GM18858 (cell line): Measurements from ENCODE around the gene PLVAP.
"Not testable (repeated sequence)": the region's sequence is repeated elsewhere in the genome, so short reads cannot be mapped to it uniquely, and the experiment has no call there.

ENCODE experiments used
- ATAC-seq: cut with Tn5 transposase; IDR thresholded peaks from one replicate; pipeline ENCODE4 v1.9.1; 2021; ENCODE audit not compliant: unreplicated experiment

Gene PLVAP

DNA sequence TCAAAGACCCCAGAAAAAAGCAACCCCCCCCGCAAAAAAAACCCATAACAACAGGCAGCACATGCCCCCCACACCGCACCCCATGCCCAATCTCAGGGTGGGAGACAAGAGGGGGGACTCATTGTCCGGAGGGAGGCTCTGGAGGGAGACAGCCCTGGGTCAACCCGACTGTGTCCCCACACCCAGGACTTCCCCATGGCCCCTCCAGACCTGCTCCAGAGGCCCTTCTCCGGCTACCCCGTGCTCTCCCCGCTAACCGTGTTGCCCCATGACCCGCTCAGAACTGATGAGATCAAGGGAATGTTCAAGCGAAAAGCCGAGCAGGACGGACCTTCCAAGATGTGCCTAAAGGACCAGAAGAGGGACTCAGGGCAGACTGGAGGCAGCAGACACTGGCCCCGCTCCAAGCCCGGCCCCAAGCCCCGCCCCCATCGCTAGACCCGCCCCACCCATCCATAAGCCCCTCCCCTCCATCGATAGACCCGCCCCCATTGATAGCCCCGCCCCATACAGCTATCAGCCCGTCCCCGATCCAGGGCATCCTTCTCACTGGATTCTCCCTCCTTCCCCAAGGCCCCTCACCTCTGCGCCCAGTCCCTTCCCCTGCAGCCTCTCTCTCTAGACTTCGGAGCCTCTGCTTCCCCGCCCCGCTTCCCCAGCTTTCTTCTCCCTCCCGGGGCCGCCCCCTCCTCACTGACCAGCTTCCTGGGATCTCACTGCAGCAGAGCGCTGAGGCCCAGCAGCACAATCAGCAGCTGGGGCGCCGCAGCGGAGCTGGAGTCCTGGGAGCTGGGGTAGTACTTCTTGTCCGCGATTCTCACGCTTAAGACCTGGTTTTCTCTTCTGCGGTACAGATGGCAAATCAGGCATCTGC lies 26.1 kb upstream of the PLVAP start:
- ATAC-seq, result no peak

DNA sequence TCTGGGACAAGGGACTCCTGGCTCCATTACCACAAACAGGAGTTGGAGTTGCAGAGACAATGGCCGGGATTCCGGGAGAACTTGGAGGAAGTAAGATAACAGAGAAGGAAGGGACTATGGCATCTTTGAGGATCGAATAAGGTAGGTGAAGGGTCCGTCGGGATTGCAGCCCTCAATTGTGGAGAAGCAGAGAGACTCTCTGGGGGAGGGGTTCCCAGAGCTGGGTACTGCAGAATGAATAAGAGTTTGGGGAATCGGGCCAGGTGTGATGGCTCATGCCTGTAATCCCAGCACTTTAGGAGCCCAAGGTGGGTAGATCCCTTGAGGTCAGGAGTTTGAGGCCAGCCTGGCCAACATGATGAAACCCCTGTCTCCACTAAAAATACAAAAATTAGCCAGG lies 24.5 kb upstream of the PLVAP start:
- no peak for ATAC-seq

DNA sequence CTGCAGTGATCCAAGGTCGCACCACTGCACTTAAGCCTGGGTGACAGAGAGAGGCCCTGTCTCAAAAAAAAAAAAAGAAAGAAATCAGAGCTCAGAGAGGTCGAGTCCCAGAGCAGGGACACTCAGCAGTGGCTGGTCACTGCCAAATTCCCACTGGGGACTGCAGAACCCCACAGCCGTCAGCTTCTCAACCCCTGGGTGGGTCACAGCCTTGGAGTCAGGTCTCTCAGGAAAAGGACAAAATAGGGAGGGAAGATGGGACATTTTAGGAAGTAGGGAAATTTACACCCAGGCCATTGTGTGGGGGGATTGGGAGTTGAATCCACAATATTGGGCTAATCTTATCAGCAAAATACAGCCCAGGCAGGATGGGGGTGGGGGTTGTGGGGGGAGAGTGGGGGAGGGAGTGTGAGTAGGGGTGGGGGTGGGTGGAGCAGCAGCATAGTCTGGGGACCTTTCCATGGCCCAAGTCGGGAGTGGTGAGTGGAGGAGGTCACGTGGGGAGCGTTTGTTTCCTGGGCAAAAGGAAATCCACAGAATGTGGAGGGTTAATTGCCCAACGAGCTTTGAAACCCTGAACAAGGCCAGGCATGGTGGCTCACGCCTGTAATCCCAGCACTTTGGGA lies 21.9 kb upstream of the PLVAP start:
- no peak for ATAC-seq

DNA sequence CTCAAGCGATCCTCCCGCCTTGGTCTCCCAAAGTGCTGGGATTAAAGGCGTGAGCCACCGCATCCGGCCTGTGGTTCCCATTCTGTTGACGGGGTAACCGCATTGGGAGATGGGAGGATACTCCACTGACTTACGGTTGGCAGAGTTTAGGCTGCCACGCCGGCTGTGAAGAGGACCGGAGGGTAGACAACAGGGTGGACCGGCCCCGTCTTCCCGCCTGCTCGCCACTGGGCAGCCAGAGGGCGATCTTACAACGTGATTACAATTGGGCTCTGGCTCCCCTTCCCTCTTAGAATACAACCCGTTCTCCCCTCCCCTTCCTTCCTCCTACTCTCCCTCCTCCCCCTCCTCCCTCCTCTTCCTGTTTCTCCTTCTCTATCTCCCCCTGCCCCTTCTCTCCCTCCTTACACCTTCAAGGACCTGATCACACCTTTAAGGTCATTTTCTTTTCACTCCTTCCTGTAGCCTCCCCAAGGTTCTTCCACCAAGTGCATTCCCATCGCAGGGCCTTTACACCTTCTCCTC lies 17.8 kb upstream of the PLVAP start:
- ATAC-seq, result no peak

DNA sequence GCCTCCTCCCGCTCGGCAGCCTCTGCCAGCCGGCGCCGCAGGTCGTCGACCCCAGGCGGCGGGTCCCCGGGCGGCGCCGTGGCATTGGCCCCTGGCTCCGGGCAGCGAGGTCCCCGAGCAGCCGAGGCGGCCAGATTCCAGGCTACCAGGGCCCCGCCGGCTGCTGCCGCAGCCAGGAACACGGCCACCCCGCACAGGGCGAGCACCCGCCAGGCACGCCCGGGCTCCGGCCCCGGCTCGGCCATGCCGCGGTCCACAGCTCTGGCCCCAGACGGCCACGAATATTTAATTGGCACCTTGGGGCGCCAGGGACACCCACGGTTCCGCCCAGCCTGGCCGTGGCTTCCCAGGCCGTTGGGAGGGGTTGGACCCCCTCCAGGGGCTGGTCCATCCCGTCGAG lies 16.8 kb upstream of the PLVAP start, which contains the start of gene CCDC194:
TSS of gene CCDC194 (minus strand) at position 283 of the 400 bp plus-strand sequence. CDS start at position 245, 38 bp downstream.
- no peak for ATAC-seq

DNA sequence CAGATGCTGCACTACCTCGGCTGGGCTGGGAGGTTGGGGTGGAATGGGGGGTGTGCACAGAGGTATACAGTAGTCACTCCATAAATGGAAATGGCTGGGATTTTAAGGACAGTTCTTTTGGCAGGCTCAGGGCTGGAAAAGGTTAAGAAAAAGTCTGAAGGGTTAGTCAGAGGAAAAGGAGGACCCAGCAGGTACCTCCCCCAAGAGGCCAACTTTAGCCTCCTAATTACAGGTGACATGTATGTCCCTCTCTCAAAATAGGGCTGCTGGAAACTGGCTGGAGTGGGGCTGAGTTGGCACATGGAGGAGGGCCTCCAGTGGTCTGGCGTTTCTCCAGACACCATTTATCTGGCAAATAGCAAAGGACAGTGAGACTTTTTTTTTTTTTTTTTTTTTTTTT lies 15.9 kb upstream of the PLVAP start:
- no peak for ATAC-seq

DNA sequence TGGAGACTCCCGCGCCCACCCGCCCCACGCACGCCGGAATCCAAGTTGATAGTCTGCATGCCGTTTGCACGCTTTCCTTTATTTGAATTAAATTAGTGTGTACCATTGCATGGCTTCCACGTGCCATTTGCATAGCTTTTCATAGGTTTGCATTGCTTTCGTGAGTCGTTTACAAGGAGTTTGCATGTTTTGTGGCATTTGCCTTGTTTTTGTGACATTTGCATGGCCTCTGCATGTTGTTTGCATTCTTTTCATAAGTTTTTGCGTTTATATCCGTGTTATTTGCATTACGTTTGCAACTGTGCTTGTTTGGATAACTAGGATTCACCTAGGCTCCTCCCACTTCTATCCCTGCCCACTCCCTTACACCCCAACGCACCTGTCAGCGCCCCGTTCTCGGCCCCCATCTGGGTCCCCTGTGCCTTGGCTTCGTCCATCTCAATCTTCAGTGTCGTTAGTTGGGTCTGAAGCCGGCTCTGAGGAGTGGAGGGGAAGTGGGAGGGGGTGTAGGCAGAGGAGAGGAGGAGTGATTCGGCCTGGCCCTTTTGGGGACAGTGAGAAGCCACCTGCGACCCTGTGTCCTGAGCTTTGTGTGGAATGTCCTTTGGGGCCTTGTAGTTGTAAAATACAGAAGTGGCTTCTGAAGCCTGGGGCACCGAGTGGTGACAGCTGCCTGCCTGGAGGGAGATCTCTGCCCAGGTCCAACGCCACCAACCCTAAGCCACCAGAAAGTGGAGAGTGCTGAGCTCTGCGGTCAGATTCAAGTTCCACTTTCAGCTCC lies 14.4 kb upstream of the PLVAP start:
- no peak for ATAC-seq

DNA sequence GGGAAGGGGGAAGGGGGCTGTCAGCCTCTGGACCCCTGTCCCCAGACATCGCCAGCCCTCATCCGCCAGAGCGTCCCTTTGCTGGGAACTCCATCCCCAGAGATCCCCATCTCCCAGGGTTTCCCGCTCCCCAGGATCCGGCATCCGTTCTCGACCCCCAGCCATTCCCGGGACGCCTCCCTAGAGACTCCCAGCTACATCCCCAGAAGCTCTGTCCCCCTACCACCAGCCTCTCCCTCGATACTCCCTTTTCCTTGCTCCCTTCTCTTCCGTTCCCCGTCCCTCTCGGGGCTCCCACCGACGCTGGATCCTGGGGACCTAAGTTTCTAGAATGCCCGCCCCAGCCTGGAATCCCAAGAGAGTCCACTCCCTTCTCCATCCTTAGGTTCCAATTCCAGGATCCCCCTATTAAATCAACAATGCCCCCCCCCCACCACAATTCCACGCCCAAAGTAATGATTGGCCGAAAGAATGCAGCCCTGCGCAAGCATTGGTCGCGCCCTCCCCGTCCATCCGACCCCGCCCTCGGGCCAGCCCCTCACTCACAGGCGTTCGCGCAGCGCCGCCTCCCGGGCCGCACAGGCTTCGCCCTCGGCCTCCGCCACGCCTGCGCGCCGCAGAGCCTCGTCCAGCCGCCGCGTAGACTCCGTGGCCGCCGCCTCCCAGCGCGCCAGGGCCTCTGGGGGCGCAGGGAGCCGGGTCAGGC lies 13.7 kb upstream of the PLVAP start:
- no peak for ATAC-seq

DNA sequence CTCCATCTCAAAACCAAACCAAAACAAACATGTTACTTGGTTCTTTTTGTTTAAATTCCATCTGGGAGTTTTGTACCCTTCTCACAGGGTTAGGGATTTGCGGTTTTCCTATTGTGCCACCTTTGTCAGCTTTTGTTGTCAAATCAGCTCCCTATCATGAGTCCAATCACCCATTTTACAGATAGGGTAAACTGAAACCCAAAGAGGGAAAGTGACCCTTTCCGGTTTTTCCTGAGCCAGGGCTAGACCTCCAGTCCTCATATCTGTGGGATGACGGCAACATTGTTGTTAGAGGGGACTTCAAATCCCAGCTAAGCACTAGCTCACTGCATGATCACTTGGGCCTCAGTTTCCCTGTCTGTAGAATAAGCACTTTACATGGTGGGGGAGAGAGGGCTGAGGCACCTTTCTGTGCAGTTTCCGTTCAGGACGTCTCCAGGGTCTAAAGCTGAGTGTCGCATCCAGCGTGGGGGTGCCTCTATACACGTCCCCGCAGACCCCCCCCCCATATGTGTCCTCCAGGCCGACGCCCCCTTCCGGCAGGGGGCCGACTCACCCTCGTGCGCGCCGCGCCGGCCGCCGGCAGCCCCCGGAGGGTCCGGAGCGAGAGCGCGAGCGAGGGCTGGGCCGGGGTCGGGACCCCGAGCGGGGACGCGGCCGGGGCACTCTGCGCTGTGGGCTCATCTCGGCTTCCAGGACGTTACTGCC lies 13.0 kb upstream of the PLVAP start:
- no peak for ATAC-seq

DNA sequence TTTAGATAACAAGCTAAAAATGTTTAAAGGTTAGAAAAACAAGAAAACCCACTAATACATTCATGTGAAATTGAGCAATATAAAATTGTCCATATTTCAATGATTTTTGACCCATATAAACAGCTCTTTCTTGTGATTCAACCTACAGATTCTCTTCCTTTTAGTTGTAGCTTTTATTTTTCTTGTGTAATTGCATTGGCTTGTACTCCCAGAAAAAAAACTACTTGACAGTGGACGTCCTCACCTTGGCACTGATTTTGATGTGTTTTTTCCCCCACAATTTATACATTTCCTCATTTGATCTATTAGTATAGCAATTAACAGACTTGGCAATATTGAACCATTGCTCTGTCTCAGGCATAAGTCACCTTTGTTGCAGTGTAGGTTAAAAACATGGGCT lies 12.1 kb upstream of the PLVAP start:
- no peak for ATAC-seq

DNA sequence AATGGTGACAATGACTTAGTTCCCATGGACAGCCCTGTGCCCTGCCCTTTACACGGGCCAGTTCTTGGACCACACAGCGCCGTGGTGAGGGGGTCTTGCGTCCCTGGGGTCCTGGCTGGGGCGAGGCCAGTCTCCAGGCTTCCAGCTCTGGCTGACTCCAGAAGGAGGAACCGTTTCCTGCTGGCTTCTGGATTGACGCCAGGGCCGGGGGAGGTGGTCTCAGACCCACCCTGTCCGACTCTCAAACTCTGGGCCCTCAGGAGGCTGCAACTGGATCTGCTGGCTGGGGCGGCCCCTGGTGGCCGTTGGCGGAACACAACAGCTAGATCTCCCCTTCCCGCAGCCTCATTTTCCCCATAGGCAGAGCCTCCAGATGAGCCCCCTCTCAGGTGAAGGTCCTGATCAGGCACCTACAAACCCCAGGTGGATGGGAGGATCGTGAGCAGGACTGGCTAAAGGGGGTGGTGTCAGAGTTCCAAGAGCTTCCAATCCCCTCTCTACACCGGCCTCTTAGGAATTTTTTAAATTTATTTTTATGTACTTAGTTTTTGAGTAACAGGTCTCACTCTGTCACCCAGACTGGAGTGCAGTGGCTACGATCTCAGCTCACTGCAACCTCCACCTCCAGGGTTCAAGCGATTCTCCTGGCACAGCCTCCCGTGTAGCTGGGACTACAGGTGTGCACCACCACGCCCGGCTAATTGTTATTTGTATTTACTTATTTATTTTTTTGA lies 8.9 kb upstream of the PLVAP start:
- no peak for ATAC-seq

DNA sequence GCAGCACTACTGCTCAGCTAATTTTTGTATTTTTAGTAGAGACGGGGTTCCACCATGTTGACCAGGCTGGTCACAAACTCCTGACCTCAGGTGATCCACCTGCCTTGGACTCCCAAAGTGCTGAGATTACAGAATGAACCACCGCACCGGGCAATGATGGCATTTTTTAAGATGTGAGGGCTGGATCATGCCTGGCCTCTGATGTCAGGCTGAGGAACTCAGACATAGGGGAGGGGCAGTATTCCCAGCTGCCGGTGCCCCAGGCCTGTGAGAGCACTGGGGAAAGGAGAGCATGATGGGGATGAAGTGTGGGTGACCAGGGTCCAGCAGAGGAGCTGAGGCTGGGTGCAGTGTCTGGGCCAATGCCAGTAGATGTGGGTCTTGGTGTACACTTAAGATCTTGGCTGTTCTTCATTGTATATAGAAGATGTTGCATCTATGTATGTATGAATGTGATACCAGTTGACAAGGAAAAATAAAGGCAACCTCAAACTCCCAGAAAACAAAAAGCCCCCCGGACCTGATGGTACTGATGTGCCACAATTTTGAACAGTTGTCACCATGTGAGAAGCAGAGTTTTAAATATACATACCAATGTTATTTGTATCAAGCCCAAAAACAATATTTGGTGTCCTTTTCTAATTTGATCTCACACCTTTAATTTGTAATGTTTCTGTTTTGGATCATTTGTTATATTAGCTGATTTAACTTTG lies 3.4 kb upstream of the PLVAP start:
- ATAC-seq, result no peak

DNA sequence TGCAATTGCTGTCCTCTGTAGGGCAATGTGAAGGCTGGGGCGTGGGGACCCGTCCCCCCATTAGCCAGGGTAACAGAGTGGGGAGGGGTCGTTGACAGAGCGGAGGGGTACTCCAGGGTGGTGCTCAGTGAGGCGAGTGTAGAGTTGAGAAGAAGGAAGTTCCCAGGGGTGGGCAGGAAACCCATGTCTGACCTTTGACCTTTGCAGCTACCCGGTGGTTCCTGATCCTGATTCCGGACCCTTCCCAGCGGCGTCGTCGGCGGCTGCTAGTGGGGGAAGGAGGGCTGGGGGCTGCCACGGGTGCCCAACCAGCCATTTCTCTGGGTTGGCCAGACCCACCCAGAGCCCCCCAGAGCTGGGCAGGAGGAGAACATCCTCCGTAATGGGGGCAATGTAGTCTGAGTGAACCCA lies 2.1 kb upstream of the PLVAP start:
- no peak for ATAC-seq

DNA sequence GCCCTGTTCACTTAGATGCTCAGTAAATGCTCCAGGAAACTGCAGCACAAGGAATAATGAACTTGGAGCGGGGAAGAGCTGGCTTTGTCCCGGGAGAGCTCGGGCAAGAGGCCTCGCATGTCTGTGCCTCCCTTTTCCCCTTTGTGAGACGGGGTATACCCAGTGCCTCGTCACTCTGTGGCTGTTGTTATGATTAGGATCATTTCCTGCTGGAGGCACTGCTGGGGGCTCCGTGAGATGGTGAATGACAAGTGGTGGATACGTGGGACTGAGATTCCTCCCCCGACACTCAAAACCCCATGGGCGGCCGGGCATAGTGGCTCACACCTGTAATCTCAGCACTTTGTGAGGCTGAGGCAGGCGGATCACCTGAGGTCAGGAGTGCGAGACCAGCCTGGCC lies 1.1 kb upstream of the PLVAP start:
- no peak for ATAC-seq

DNA sequence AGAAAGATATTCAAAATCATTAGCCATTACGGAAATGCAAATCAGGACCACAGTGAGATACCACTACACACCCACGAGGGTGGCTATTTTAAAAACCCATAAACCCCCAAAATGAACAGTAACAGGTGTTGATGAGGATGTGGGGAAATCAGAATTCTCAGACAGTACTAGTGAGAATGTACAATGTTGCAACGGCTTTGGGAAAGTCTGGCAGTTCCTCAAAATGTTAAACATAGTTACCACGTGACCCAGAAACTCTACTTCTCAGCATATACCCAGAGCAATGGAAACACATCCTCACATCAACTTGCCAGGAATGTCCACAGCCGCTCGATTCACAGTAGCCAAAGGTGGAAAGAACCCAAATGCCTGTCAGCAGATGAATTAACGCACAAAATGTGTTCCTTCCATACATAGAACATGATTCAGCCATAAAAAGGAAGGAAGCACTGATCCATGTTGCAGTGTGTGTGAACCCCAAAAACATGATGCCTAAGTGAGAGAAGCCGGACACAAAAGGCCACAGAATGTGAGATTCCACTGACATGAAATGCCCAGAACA lies 7.0 kb downstream of the PLVAP start:
- peak; percentile 94 for ATAC-seq

DNA sequence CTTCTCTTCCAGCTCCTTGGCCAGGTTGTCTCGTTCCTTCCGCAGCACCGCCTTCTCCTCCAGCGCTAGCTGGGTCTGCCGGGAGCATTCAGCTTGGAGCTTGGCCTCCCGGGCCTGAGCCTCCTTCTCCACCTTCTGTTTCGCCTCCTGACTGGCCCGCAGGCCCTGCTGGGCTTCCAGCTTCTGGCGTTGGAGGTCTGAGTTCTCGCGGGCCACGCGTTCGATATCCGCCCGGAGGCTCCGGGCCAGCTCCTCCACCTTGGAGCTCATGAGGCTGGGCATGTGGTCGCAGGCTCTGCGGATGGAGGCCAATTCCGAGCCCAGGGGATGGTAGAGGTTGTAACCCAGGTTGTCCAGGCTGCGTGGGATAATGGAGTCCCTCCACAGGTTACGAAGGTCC lies 11.8 kb downstream of the PLVAP start:
- no peak for ATAC-seq

DNA sequence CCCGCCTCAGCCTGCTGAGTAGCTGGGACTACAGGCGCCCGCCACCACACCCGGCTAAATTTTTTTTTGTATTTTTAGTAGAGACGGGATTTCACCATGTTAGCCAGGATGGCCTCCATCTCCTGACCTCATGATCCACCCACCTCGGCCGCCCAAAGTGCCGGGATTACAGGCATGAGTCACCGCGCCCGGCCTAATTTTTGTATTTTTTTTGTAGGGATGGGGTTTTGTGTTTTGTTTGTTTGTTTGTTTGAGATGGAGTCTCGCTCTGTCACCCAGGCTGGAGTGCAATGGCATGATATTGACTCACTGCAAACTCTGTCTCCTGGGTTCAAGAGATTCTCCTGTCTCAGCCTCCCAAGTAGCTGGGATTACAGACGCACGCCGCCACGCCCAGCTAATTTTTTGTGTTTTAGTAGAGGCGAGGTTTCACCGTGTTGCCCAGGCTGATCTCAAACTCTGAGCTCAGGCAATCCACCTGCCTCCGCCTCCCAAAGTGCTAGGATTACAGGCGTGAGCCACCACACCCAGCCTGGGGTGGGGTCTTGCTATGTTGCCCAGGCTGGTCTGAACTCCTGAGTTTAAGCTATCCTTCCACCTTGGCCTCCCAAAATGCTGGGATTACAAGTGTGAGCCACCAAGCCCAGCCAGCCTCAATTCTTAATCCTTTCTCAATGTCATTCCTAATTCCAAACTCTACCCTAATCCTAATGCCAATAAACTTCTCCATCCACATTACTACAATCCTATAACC lies 13.1 kb downstream of the PLVAP start:
- not testable (repeated sequence) for ATAC-seq
